Activated T-helper 2 cell treated with anti-CD3 and anti-CD28 coated beads, Interferon-gamma antibody, Interleukin-2, Interleukin-4, amounts not matched to agents 10 μg/mL and 5 μg/mL and 100 μg/mL, durations not matched to agents 14 hours and 24 hours and 36 hours (primary cell): Measurements from ENCODE around the gene STYXL1. TPM values are rescaled to one million over a fixed set of nuclear protein-coding genes. Genes with fewer than 3 reads are reported as not detected.
"Not testable (repeated sequence)": the region's sequence is repeated elsewhere in the genome, so short reads cannot be mapped to it uniquely, and the experiment has no call there.

Source experiments
- DNase-seq: peaks from one replicate; pipeline ENCODE4 v3.0.0; 2021; ENCODE audit warnings: low spot score
- H3K27ac Mint-ChIP-seq: one replicate; pipeline ENCODE4 v1.8.0; 2021; ENCODE audit warnings: mixed read lengths
- H3K27me3 Mint-ChIP-seq: one replicate; pipeline ENCODE4 v1.8.0; 2021; ENCODE audit warnings: low read depth, mixed read lengths
- H3K36me3 Mint-ChIP-seq: one replicate; pipeline ENCODE4 v1.8.0; 2021; ENCODE audit warnings: low read depth, mixed read lengths
- H3K4me1 Mint-ChIP-seq: one replicate; pipeline ENCODE4 v1.8.0; 2021; ENCODE audit warnings: low read depth, mixed read lengths
- H3K4me3 Mint-ChIP-seq: one replicate; pipeline ENCODE4 v1.8.0; 2021; ENCODE audit warnings: low read depth, mild to moderate bottlenecking, moderate library complexity, mixed read lengths
- H3K9me3 Mint-ChIP-seq: one replicate; pipeline ENCODE4 v1.8.0; 2021; ENCODE audit warnings: mixed read lengths
- intact Hi-C: fragments of 100-400 bp; cut with micrococcal nuclease; formaldehyde crosslinking; loops from one replicate; pipeline ENCODE4 v1.15.1; 2023
- total RNA-seq: library from RNA; stranded (reverse); gene quantifications from 2 replicates; pipeline ENCODE4 v1.2.3, GENCODE V29; 2022

The STYXL1 gene
- total RNA-seq, 1 donor from 2014 or later, result 36.1 TPM

DNA sequence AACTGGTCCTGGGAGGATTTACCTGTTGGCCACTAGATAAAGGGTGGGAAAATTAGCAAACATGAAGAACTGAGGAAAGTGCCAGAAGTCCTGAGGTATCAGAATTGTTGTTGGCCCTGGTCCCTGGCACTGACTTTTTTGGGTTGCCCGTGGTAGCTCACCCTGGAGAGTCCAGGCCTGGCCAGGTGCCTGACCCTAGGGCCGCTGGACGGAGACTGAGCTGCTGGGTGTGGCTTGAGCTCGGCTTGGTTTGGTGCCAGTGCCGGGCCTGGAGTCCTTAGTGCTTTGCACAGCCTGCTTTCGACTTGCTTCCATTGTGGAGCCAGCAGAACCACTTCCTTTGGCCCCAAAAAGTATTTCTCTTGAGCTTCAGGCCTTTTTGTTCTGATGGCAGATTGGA lies 13.0 kb upstream of the STYXL1 start:
- no peaks in the 10 kb centered on the region for H3K27me3 Mint-ChIP-seq
- peaks cover 82% of the 10 kb centered on the region for H3K36me3 Mint-ChIP-seq
- H3K4me1 Mint-ChIP-seq, result peaks cover 4% of the 10 kb centered on the region
- no peak overlapping the region for H3K27ac Mint-ChIP-seq
- no peak for DNase-seq
- intact Hi-C loops, result no loop called here
- H3K9me3 Mint-ChIP-seq, result no peaks in the 10 kb centered on the region
- no peak overlapping the region for H3K4me3 Mint-ChIP-seq

DNA sequence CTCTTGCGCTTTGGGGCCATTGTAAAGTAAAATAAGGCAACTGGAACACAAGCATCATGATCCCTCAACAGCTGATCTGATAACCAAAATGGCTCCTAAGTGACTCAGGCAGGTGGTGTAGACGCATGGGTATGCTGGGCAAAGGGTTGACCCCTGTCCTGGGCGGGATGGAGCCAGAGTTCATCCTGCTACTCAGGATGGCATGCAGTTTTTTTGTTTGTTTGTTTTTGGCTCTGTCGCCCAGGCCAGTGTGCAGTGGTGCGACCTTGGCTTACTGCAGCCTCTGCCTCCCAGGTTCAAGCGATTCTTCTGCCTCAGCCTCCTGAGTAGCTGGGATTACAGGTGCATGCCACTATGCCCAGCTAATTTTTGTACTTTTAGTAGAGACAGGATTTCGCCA lies 10.9 kb upstream of the STYXL1 start:
- H3K4me3 Mint-ChIP-seq, intact Hi-C loops, H3K4me1 Mint-ChIP-seq, H3K27ac Mint-ChIP-seq, H3K27me3 Mint-ChIP-seq, DNase-seq, H3K9me3 Mint-ChIP-seq: not testable (repeated sequence)
- H3K36me3 Mint-ChIP-seq, result peaks cover 63% of the 10 kb centered on the region

DNA sequence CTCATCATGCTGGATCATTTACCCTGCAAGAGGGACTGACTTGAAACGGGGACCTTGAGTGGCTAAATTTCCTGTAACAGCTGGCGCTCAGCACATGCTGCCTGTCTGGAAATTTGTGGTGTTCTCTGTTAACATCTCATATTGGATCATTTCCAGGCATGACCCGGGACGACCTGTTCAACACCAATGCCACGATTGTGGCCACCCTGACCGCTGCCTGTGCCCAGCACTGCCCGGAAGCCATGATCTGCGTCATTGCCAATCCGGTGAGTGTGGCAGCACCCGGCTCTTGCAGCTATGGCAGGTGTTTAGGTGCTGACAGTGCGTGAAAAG lies 10.0 kb upstream of the STYXL1 start:
- Mint-ChIP-seq H3K4me3 (no peak overlapping the region), H3K27ac (no peak overlapping the region), H3K36me3 (peaks cover 57% of the 10 kb centered on the region), H3K9me3 (no peaks in the 10 kb centered on the region), H3K27me3 (no peaks in the 10 kb centered on the region), H3K4me1 (peaks cover 7% of the 10 kb centered on the region)
- intact Hi-C loops, result no loop called here
- no peak for DNase-seq

DNA sequence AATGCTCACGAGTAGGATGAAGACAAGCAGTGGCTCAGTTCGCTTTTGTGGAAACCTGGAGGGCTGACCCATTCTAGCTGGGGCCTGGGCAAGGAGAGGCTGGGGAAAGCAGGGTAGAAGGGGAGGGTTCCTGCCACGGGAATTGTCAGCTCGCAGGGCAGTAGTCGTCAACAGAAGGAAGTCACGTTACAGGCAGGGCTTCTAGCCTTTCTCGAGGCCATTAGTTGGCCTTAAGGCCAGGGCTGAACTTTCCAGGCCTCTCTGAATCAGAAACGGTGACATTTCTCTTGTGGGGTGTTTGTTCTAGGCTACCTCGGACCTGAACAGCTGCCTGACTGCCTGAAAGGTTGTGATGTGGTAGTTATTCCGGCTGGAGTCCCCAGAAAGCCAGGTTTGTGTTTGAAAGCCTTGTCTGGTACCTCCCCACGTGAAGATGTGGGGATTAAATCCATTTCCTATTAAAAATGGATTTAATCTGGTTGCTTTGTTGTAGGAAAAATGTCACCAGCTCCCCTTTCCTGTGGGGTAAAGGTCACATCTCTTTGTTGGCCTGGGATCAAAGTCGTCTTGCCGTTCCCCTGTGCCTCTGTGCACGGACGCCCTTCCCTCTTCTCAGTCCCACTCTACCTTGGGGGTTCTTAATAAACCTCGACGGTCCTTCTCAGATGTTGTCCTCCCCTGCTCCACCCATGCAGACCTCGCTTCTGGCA lies 9.5 kb upstream of the STYXL1 start:
- H3K9me3 Mint-ChIP-seq, result no peaks in the 10 kb centered on the region
- DNase-seq, result no peak
- H3K27ac Mint-ChIP-seq, result no peak overlapping the region
- H3K36me3 Mint-ChIP-seq, result peaks cover 55% of the 10 kb centered on the region
- no peak overlapping the region for H3K4me3 Mint-ChIP-seq
- H3K27me3 Mint-ChIP-seq, result no peaks in the 10 kb centered on the region
- H3K4me1 Mint-ChIP-seq, result peaks cover 9% of the 10 kb centered on the region
- intact Hi-C loops, result no loop called here

DNA sequence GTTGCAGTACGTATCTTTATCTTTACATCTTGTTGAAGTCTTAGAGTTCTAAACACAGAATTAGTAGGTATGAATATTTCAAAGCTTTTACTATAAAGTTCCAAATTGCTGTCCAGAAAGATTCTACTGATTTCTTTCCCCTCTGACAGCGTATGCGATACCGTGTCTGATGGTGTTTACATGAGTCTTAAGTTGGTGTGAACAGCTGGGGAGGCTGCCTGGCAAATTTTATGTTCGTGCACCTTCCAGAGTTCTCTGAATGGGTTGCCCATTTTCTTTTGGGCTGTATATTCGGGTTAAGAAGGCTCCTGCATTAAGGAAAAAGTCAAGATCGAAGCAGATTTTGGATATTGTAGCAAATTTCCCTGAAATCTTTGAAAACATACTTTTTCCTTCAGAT lies 8.4 kb upstream of the STYXL1 start:
- H3K9me3 Mint-ChIP-seq, result no peaks in the 10 kb centered on the region
- H3K36me3 Mint-ChIP-seq, result peaks cover 54% of the 10 kb centered on the region
- H3K4me1 Mint-ChIP-seq, result peaks cover 16% of the 10 kb centered on the region
- H3K4me3 Mint-ChIP-seq, result no peak overlapping the region
- no peak for DNase-seq
- no peaks in the 10 kb centered on the region for H3K27me3 Mint-ChIP-seq
- no peak overlapping the region for H3K27ac Mint-ChIP-seq
- intact Hi-C loops, result no loop called here

DNA sequence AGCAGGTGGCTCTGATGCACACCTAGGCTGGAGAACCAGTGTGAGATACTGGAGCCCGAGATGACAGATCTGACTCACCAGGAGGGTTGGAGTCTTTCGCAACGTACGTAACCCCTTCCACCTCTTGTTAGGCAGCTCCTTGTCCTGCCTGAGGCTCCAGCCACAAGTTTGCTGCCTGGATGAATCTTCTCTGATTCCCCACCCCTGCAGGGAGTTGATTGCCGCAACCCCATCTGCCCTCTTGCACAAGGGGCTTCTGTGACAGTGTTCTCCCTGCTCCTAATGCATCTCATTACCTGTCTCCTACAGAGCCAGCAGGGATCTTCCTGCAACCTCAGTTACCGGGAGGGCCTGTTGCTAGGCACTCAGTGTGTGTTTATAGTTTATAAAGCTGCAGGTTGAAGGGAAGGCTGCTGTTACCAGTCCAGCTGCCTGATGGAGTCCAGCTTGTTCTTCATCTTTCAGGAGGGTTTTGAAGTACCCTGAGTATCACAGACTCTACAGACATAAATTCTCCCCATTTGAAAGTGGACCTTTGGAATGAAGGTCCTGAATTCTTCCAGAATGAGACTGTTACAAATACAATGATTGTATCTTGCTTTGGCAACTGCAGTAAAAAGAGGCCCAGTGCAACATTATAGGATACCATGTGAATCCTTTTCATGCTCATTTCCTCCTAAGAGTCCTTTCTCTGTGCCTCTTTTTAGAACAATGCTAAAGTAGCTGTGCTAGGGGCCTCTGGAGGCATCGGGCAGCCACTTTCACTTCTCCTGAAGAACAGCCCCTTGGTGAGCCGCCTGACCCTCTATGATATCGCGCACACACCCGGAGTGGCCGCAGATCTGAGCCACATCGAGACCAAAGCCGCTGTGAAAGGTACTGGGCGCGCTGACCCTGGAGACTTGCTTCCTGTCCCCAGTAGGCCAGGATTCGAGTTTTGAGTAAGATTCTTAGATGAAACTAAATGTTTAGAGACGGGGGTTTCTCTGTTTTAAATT lies 6.6 kb upstream of the STYXL1 start:
- no peaks in the 10 kb centered on the region for H3K9me3 Mint-ChIP-seq
- H3K36me3 Mint-ChIP-seq, result peaks cover 50% of the 10 kb centered on the region
- H3K4me3 Mint-ChIP-seq, result no peak overlapping the region
- intact Hi-C loops, result no loop called here
- peaks cover 25% of the 10 kb centered on the region for H3K4me1 Mint-ChIP-seq
- H3K27ac Mint-ChIP-seq, result no peak overlapping the region
- DNase-seq, result no peak
- H3K27me3 Mint-ChIP-seq, result no peaks in the 10 kb centered on the region

DNA sequence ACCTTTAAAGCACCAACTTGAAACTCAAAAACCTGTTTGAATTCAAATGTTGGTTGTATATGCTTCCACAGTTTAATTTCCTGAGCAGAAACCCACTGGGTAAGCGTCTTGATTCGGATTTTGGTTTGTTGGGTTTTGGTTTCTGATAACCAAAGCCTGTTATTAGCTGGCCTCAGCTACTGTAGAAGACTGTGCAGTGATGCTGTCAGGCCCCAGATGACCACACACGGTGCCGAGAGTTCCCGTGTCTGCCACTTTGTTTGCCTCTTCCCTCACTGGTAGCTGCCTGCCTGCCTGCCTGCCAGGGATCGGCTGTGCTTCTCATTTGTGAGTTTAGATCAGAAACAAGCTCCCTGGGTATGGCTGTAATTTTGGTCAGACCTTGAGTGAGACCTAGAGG lies 5.7 kb upstream of the STYXL1 start:
- Mint-ChIP-seq H3K27me3 (no peaks in the 10 kb centered on the region), H3K4me3 (no peak overlapping the region), H3K4me1 (peaks cover 29% of the 10 kb centered on the region), H3K36me3 (peaks cover 48% of the 10 kb centered on the region), H3K9me3 (no peaks in the 10 kb centered on the region), H3K27ac (no peak overlapping the region)
- intact Hi-C loops, result no loop called here
- DNase-seq, result no peak

DNA sequence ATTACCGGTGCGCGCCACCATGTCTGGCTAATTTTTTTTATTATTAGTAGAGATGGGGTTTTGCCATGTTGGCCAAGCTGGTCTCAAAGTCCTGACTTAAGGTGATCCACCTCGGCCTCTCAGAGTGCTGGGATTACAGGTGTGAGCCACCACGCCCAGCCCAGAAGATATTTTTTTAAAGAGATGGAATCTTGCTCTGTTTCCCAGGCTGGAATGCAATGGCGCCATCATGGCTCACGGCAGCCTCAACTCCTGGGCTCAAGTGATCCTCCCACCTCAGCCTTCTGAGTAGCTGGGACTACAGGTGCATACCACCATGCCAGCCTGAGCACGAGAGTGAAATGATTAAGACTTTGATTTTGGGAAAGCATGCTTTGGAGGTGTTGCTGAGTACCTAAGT lies 4.9 kb upstream of the STYXL1 start:
- DNase-seq, H3K4me3 Mint-ChIP-seq, intact Hi-C loops, H3K9me3 Mint-ChIP-seq, H3K27me3 Mint-ChIP-seq: not testable (repeated sequence)
- Mint-ChIP-seq H3K27ac (peak overlapping the region; percentile 13), H3K36me3 (peaks cover 45% of the 10 kb centered on the region), H3K4me1 (peaks cover 29% of the 10 kb centered on the region)

DNA sequence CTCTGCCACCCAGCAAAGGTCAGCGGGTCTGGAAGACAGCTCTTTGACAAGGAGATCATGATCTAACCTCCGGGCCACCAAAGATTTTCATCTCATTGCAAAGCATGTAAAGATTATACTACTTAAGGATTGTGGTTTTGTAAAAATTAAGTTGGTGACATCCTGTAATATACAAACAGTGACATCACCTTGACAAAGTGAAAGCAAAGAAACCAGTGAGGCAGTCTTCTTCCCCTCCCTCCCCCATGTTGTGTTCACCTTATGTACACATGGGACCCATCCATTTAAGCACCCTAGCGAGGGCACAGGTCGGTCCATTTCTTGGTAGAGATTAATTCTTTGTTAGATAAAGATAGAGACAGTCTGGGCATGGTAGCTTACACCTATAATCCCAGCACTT lies 4.0 kb upstream of the STYXL1 start:
- no peaks in the 10 kb centered on the region for H3K27me3 Mint-ChIP-seq
- no peaks in the 10 kb centered on the region for H3K9me3 Mint-ChIP-seq
- DNase-seq, result peak; percentile 32
- H3K27ac Mint-ChIP-seq, result peak overlapping the region; percentile 84
- intact Hi-C loops, result no loop called here
- peaks cover 41% of the 10 kb centered on the region for H3K36me3 Mint-ChIP-seq
- no peak overlapping the region for H3K4me3 Mint-ChIP-seq
- H3K4me1 Mint-ChIP-seq, result peaks cover 29% of the 10 kb centered on the region

DNA sequence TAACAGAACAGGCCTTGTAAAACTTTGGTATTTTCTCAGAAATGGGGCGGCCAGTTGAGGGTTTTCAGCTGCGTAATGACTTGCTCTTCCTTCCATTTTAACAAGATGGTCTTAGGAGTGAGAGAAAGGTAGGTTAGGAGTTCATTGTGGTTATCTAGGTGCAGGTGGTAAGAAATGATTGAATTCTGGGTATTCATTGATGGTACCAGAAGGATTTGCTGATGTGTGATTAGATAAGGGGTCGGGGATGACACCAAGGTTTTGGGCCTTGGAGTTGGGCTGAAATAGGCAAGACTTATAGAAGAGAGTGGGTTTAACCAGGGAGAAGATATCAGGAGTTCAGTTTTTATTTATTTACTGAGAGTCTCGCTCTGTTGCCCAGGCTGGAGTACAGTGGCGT lies 2.7 kb upstream of the STYXL1 start:
- intact Hi-C loops, result no loop called here
- no peak for DNase-seq
- H3K9me3 Mint-ChIP-seq, result no peaks in the 10 kb centered on the region
- H3K27me3 Mint-ChIP-seq, result no peaks in the 10 kb centered on the region
- peaks cover 32% of the 10 kb centered on the region for H3K4me1 Mint-ChIP-seq
- H3K27ac Mint-ChIP-seq, result peak overlapping the region; percentile 56
- H3K4me3 Mint-ChIP-seq, result peak overlapping the region; percentile 14
- peaks cover 45% of the 10 kb centered on the region for H3K36me3 Mint-ChIP-seq

DNA sequence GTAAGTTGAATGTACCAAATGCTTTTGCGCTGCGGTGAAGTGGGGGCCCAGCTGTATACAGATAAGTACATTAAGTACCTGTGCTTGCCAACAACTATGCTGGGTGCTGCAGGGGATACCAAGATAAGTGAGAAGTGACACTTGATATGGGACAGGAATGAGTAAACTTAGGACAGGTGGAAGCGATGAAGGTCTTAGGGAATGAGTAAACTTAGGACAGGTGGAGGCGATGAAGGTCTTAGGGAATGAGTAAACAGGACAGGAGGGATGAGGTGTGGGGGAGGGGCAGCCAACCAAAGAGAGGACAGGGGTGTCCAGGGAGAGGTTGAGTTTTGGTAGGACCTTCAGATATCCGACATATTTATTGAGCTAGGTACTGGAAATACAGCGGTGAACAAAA lies 1.5 kb upstream of the STYXL1 start:
- H3K27ac Mint-ChIP-seq, result no peak overlapping the region
- intact Hi-C loops, result loop anchor here (2.0 to 10.0 kb wide), 4 partner anchors 42 to 266 kb away; no protein-coding TSS in a partner anchor
- no peaks in the 10 kb centered on the region for H3K27me3 Mint-ChIP-seq
- peaks cover 40% of the 10 kb centered on the region for H3K4me1 Mint-ChIP-seq
- H3K9me3 Mint-ChIP-seq, result no peaks in the 10 kb centered on the region
- DNase-seq, result no peak
- H3K36me3 Mint-ChIP-seq, result peaks cover 55% of the 10 kb centered on the region
- peak overlapping the region; percentile 99 for H3K4me3 Mint-ChIP-seq

DNA sequence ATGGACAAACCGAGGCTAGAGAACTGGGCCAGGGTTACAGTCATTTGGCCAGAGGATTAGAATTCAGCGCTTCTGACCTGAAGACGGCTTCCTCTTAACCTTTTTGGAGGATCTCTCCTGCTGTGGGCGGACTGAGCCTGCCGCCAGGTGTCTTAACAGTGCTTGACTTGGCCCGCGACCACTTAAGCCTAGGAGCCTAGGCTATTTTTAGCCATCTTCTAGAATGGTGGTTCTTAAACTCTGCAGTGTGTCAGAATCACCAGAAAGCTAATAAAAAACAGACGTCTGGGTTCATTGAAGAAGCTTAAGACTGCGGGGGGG lies 828 bp upstream of the STYXL1 start:
- DNase-seq, result peak; percentile 20
- Mint-ChIP-seq H3K4me1 (peaks cover 38% of the 10 kb centered on the region), H3K36me3 (peaks cover 55% of the 10 kb centered on the region), H3K9me3 (no peaks in the 10 kb centered on the region), H3K27me3 (no peaks in the 10 kb centered on the region), H3K27ac (peak overlapping the region; percentile 97), H3K4me3 (peak overlapping the region; percentile 99)
- intact Hi-C loops, result loop anchor here (2.0 to 10.0 kb wide), 4 partner anchors 41 to 266 kb away; no protein-coding TSS in a partner anchor

DNA sequence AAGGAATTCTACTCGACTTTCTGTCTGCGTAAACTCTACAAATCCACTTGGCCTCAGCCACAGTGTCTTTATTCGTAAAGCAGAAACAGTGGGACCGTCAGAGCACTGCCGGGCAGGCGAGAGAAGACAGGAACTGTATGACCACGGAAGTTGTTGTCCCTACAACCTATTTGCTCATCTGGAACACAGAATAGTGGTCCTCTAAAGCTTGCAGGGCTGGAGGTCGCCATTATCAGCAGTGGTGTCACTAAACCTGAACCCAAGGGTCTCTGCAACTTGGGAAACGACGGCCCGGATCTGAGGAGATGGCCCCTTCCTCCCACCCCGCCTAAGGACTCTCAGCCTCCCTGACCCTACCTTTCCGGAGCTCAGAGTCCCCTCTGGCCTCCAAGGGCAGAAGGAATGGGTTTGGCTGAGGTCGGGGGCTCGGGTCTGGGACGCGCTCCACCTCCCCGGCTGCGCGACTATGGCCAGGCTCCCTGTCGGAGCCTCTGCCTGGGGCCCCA lies 442 bp downstream of the STYXL1 start:
- peak overlapping the region; percentile 99 for H3K4me3 Mint-ChIP-seq
- intact Hi-C loops, result loop anchor here (5.0 to 10.0 kb wide), 3 partner anchors 40 to 267 kb away; no protein-coding TSS in a partner anchor

More for the DNA sequence above, 442 bp downstream of the STYXL1 start:
- no peaks in the 10 kb centered on the region for H3K27me3 Mint-ChIP-seq
- no peaks in the 10 kb centered on the region for H3K9me3 Mint-ChIP-seq
- peaks cover 31% of the 10 kb centered on the region for H3K4me1 Mint-ChIP-seq
- H3K27ac Mint-ChIP-seq, result peak overlapping the region; percentile 97
- H3K36me3 Mint-ChIP-seq, result peaks cover 49% of the 10 kb centered on the region
- DNase-seq, result no peak
